ENCODE results near the gene CEP43. TPM values are rescaled to one million over a fixed set of nuclear protein-coding genes. Genes with fewer than 3 reads are reported as not detected.
A peak's percentile ranks its signal among the peaks of the same experiment; 100 is the strongest.

Gene CEP43
- total and polyA plus RNA-seq, 8 donors, result 7.5 to 99.6 (median 13.8) TPM

DNA sequence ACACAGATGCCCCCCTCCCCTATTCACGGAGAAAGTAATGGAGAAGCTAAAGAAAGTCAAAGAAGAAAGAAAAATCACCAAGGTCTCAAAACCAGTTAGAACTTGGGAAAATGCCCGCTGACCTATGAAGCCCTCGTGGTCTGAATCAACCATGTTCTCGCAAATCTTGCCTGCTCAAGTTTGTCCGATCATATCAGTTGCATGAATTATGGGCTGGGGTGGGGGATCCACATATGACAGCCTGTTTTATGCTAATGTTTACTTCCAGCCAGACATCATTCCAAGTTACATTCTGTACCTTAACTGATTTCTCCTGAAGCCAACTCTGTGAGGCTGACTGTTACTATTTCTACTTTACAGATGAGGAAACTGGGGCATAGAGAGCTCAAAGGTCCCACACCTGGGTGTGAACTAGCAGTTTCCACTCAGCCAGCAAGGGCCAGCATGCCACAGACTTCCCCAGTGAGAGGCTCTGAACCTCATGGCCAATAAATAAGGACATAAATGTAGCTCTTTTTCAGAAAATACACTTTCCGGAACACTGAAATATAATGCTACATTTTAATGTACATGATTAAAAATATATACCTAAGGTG lies 45.0 kb upstream of the CEP43 start:
- H3K36me3 ChIP-seq, result peaks cover 0 to 13% (median 9%) of the 10 kb centered on the region in 4 donors
- no peaks in the 10 kb centered on the region for H3K27me3 ChIP-seq
- H3K4me3 ChIP-seq, result peak overlapping the region in 2 of 4 donors; percentile 96 to 98
- no peak for DNase-seq
- intact Hi-C loops (cut with DNase I; ENCODE audit: low total_unique reads), result no loop called here
- H3K4me1 ChIP-seq, result peaks cover 41 to 89% (median 74%) of the 10 kb centered on the region in 4 donors
- TF ChIP-seq EP300 (IDR thresholded peaks at IDR 0.05) (no peak), POLR2A (IDR thresholded peaks at IDR 0.05) (no peak), POLR2AphosphoS5 (IDR thresholded peaks at IDR 0.05) (no peak)
- TF ChIP-seq, protein P1, sequence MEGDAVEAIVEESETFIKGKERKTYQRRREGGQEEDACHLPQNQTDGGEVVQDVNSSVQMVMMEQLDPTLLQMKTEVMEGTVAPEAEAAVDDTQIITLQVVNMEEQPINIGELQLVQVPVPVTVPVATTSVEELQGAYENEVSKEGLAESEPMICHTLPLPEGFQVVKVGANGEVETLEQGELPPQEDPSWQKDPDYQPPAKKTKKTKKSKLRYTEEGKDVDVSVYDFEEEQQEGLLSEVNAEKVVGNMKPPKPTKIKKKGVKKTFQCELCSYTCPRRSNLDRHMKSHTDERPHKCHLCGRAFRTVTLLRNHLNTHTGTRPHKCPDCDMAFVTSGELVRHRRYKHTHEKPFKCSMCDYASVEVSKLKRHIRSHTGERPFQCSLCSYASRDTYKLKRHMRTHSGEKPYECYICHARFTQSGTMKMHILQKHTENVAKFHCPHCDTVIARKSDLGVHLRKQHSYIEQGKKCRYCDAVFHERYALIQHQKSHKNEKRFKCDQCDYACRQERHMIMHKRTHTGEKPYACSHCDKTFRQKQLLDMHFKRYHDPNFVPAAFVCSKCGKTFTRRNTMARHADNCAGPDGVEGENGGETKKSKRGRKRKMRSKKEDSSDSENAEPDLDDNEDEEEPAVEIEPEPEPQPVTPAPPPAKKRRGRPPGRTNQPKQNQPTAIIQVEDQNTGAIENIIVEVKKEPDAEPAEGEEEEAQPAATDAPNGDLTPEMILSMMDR (IDR thresholded peaks at IDR 0.05), result no peak
- no peaks in the 10 kb centered on the region for H3K9me3 ChIP-seq
- no peak overlapping the region for H3K27ac ChIP-seq
- WGBS, 5 donors, result 81 to 90% (median 82%) methylated on average over 6 of the region's 6 CpGs

DNA sequence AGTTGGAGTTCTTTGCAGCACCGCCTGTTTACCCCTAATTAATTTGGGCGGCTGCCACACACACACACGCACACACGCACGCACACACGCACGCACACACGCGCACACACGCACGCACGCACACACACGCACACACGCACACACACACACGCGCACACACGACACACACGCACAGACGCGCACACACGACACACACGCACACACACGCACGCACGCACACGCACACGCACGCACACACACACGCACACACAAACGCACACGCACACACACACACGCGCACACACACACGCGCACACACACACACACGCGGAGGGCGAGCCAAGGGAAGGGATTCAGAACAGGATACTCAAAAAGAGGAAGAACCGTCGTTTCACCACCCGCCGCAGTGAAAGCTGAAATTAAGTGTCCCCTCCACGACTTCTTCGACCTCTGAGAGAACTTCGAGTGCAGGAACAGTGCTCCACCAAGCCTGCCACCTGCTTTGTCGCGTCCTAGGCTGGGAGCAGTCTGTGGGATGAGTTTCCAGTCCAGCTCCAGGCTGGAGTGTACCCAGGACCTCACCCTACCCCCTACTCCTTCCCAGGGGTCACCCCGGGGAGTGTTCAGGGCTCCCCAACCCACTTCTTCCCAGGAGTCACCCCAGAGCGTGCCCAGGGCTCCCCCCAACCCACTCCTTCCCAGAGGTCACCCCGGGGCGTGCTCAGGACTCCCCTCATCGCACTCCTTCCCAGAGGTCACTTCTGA lies 43.9 kb upstream of the CEP43 start:
- Histone ChIP-seq H3K4me1 (peaks cover 42 to 89% (median 71%) of the 10 kb centered on the region in 4 donors), H3K36me3 (peaks cover 0 to 10% (median 6%) of the 10 kb centered on the region in 4 donors), H3K4me3 (peak overlapping the region; percentile 67 to 98 (median 95)), H3K9me3 (no peaks in the 10 kb centered on the region), H3K27me3 (no peaks in the 10 kb centered on the region), H3K27ac (peak overlapping the region; percentile 91 to 97 (median 93))
- intact Hi-C loops (cut with DNase I; ENCODE audit: low total_unique reads), result no loop called here
- TF ChIP-seq, protein P1 (IDR thresholded peaks at IDR 0.05), result no peak
- TF ChIP-seq POLR2A (IDR thresholded peaks at IDR 0.05) (no peak), POLR2AphosphoS5 (IDR thresholded peaks at IDR 0.05) (no peak), EP300 (IDR thresholded peaks at IDR 0.05) (no peak)
- 18 to 49% (median 31%) methylated on average over 23 to 52 of the region's 52 CpGs for WGBS, 5 donors
- DNase-seq, result peak; percentile 49 to 57

DNA sequence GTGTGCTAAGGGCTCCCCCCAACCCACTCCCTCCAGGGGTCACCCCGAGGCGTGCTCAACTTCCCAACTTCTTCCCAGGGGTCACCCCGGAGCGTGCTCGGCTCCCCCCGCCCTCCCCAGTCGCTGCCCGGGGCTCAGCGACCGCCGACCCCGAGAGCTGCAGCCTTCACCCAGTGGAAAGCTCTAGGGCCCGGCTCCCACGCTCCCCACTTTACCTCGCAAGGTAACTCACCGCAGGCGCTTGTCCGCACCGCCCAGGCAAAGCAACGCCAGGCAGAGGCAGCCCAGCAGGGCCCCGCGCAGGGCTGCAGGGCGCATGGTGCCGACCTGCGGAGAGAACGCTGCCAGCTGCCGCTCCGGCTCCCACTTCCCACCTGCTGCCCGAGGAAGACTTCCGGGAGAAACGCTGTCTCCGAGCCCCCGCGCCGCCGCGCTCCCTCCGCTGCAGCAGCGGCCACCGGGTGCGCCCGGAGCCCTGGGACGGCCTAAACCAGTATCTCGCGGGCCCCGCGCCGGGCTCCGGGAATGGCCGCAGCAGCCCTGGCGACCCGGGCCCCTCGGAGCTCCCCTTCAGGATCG lies 43.2 kb upstream of the CEP43 start:
- peak overlapping the region; percentile 67 to 98 (median 95) for H3K4me3 ChIP-seq
- H3K27me3 ChIP-seq, result no peaks in the 10 kb centered on the region
- H3K36me3 ChIP-seq, result peaks cover 0 to 10% (median 6%) of the 10 kb centered on the region in 4 donors
- WGBS, 5 donors, result 0 to 3% (median 0%) methylated on average over 8 to 54 of the region's 54 CpGs
- TF ChIP-seq POLR2AphosphoS5 (IDR thresholded peaks at IDR 0.05), result no peak
- no peak for TF ChIP-seq EP300 (IDR thresholded peaks at IDR 0.05)
- no peak for TF ChIP-seq POLR2A (IDR thresholded peaks at IDR 0.05)
- TF ChIP-seq, protein P1 (IDR thresholded peaks at IDR 0.05), result no peak
- H3K4me1 ChIP-seq, result peaks cover 38 to 89% (median 68%) of the 10 kb centered on the region in 4 donors
- intact Hi-C loops (cut with DNase I; ENCODE audit: low total_unique reads), result no loop called here
- peak overlapping the region; percentile 91 to 97 (median 93) for H3K27ac ChIP-seq
- H3K9me3 ChIP-seq, result no peaks in the 10 kb centered on the region
- peak; percentile 48 to 80 for DNase-seq

DNA sequence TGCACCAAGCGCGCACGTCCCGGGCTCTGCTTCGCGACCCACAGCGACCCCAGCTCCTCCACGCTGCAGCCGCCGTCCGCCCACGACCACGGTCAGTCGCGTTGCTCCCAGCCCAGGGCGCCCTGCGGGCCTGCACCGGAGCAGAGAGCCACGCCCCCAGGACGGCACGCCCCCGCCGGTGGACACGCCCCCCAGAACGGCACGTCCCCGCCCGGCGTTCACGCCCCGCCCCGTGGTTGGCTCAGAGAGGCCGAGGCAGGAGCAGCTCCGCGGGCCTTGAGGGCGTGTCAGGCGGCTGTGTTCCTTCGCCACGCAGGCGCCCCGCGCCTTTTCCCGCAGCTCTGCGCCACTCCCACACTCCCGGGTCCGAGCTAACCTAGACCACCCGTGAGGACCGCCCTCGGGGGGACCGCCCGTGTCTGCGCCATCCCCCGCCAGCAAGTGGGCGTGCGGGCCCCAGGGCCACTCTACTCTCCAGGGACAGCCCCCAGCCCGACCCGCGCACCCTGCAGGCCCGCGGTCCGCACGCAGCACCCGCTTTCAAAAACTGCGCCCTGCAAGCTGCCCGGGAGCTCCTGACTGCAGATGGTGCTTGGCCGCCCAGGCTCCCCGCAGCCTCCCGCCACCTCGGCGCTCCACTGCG lies 42.6 kb upstream of the CEP43 start, which contains the start of gene RNASET2:
Gene RNASET2, minus strand, starts transcription at position 107 of the 643 bp plus-strand sequence. CDS start 368 bp downstream, outside the sequence.
- peaks cover 38 to 86% (median 62%) of the 10 kb centered on the region in 4 donors for H3K4me1 ChIP-seq

More for the DNA sequence above, 42.6 kb upstream of the CEP43 start, which contains the start of gene RNASET2:
- H3K4me3 ChIP-seq, result peak within 1 kb of the TSS; percentile 67 to 98 (median 95)
- TF ChIP-seq POLR2AphosphoS5 (IDR thresholded peaks at IDR 0.05) (peak; percentile 41 to 95 (median 88)), POLR2A (IDR thresholded peaks at IDR 0.05) (no peak), EP300 (IDR thresholded peaks at IDR 0.05) (no peak)
- peak; percentile 98 to 99 for DNase-seq
- no peaks in the 10 kb centered on the region for H3K9me3 ChIP-seq
- 1 to 2% (median 1%) methylated on average over 27 to 71 of the region's 71 CpGs for WGBS, 5 donors
- H3K27ac ChIP-seq, result peak within 1 kb of the TSS; percentile 91 to 97 (median 93)
- intact Hi-C loops (cut with DNase I; ENCODE audit: low total_unique reads), result no loop called here
- peaks cover 0 to 10% (median 6%) of the 10 kb centered on the region in 4 donors for H3K36me3 ChIP-seq
- no peaks in the 10 kb centered on the region for H3K27me3 ChIP-seq
